ENCODE measurements around the gene MAMDC2. TPM values are rescaled to one million over a fixed set of nuclear protein-coding genes. Genes with fewer than 3 reads are reported as not detected.
A peak's percentile ranks its signal among the peaks of the same experiment; 100 is the strongest.

Gene MAMDC2, protein sequence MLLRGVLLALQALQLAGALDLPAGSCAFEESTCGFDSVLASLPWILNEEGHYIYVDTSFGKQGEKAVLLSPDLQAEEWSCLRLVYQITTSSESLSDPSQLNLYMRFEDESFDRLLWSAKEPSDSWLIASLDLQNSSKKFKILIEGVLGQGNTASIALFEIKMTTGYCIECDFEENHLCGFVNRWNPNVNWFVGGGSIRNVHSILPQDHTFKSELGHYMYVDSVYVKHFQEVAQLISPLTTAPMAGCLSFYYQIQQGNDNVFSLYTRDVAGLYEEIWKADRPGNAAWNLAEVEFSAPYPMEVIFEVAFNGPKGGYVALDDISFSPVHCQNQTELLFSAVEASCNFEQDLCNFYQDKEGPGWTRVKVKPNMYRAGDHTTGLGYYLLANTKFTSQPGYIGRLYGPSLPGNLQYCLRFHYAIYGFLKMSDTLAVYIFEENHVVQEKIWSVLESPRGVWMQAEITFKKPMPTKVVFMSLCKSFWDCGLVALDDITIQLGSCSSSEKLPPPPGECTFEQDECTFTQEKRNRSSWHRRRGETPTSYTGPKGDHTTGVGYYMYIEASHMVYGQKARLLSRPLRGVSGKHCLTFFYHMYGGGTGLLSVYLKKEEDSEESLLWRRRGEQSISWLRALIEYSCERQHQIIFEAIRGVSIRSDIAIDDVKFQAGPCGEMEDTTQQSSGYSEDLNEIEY
- 10 to 100 TPM in 1 of 2 donors, 1 to 10 TPM in 1; 5.9 to 14.6 TPM for total RNA-seq
- polyA plus RNA-seq: 1 to 10 TPM; 2.0 to 6.5 TPM
- long read RNA-seq, donor 1, transcript MAMDC2-201 (14 exons, 3,616 nt): major isoform, 7 of 17 reads
- long read RNA-seq, donor 1, partial matches to known transcripts: 5 of 17 reads
- long read RNA-seq, donor 1, other reads (novel, unspliced or antisense): 5 of 17 reads
- long read RNA-seq, donor 2, transcript MAMDC2-201 (14 exons, 3,616 nt): major isoform, 6 of 17 reads
- long read RNA-seq, donor 2, partial matches to known transcripts: 2 of 17 reads
- long read RNA-seq, donor 2, other reads (novel, unspliced or antisense): 9 of 17 reads

DNA sequence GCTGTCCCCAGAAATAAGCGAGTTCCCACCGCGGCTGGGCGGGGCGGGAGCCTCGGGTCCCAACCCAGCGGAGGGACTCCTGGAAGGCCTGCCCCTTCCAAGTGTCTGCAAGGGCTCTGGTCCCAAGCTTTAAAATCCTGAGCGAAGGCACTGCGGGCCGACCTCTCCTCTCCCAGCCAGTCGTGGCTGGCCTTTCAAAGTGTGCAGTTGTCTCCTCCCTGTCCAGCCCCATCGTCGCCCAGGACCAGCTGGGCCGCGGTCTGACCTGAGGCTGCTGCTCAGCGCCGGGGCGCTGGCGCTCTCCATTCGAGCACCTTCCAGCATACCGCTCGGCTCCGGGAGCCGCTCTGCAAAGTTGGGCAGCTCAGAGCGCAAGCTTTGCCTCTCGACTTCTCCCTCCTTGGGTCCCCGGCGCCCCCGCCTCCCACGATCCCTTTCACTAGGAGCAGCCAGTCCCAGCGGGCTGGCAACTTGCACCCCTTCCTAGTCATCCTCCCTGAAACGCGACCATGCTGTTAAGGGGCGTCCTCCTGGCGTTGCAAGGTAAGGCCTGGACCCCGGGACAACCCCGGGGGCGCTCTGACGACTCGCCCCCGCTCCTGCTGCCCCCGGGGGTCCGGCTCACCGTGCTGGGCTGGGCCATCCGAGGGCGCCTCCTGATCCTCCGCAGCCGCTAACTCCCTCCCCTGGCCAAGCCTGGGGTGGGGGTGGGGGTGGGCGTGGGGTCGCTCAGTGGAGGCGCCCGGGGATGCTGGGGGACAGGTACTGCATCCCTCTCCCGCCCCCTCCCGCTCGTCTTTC, at the start of gene MAMDC2:
Gene MAMDC2 (plus strand): TSS at position 160 of the 801 bp plus-strand sequence. CDS start 350 bp downstream, at position 510.
- DNase-seq (peak; percentile 66 to 81), ATAC-seq (ENCODE audit: low FRiP score) (peak; percentile 76)
- intact Hi-C loops (cut with DNase I): loop anchor here (5.0 kb wide), 3 partner anchors 33 to 72 kb away; no protein-coding TSS in a partner anchor
- 0 to 1% methylated on average over 41 to 55 of the region's 55 CpGs for WGBS, 2 donors
- Histone ChIP-seq H3K9me3 (ENCODE audit: control insufficient read depth, low read length) (no peaks in the 10 kb centered on the region), H3K4me1 (ENCODE audit: control insufficient read depth in 1 of 2, insufficient read depth in 2 of 2, low read length in 2 of 2) (peaks cover 0 to 2% of the 10 kb centered on the region in 2 donors), H3K27me3 (ENCODE audit: control insufficient read depth in 1 of 2, insufficient read depth in 2 of 2, low read length in 1 of 2) (no peaks in the 10 kb centered on the region), H3K4me3 (ENCODE audit: low read length in 2 of 2) (peak within 1 kb of the TSS; percentile 42 to 55), H3K36me3 (ENCODE audit: control insufficient read depth in 1 of 2, insufficient read depth in 2 of 2, low read length in 1 of 2) (no peaks in the 10 kb centered on the region), H3K27ac (ENCODE audit: low read depth in 1 of 2, low read length in 2 of 2) (peak within 1 kb of the TSS in 1 of 2 donors; percentile 9)

DNA sequence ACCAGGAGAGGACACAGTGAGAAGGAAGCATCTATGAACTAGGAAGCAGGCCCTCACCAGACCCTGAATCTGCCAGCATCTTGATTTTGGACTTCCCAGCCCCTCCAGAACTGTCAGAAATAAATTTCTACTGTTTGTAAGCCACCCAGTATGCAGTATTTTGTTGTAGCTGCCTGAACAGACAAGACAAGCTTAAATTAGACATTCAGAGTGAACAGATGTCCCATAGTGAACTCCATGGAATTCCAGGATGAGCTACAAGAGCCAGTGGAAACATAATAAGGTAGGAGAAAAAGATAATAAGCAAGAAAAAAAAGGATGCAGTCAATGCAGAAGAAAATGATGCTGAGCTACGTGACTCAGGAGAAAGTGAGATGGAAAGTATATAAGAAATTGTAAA, 47.8 kb upstream of the MAMDC2 start:
- DNase-seq (no peak), ATAC-seq (ENCODE audit: low FRiP score) (no peak)
- WGBS, 2 donors: 99 to 100% methylated on average over 1 of the region's 1 CpG
- Histone ChIP-seq H3K27me3 (ENCODE audit: control insufficient read depth in 1 of 2, insufficient read depth in 2 of 2, low read length in 1 of 2) (no peaks in the 10 kb centered on the region), H3K27ac (ENCODE audit: low read depth in 1 of 2, low read length in 2 of 2) (no peak overlapping the region), H3K4me3 (ENCODE audit: low read length in 2 of 2) (no peak overlapping the region), H3K36me3 (ENCODE audit: control insufficient read depth in 1 of 2, insufficient read depth in 2 of 2, low read length in 1 of 2) (no peaks in the 10 kb centered on the region), H3K9me3 (ENCODE audit: control insufficient read depth, low read length) (no peaks in the 10 kb centered on the region), H3K4me1 (ENCODE audit: control insufficient read depth in 1 of 2, insufficient read depth in 2 of 2, low read length in 2 of 2) (no peaks in the 10 kb centered on the region)
- intact Hi-C loops (cut with DNase I): no loop called here

DNA sequence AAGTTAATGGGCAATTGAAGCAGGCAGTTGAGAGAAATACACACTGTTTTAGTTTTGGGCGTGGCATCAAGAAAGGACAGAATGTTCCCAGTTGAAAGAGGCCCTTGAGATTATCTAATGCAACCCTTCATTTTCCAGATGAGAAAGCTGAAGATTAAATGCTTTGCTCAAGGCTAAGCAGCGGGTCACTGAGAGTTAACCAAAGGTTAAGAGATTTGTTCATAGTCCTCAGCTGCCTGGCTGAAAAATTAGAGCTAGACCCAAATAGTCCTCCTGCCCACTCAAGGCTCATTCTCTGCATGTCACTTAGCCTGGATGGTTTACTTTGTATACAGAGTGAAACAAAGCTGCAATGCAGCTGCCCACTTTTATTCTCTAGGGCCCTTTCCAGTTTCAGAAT, 46.7 kb upstream of the MAMDC2 start:
- no peak overlapping the region for H3K27ac ChIP-seq (ENCODE audit: low read depth in 1 of 2, low read length in 2 of 2)
- intact Hi-C loops (cut with DNase I): no loop called here

DNA sequence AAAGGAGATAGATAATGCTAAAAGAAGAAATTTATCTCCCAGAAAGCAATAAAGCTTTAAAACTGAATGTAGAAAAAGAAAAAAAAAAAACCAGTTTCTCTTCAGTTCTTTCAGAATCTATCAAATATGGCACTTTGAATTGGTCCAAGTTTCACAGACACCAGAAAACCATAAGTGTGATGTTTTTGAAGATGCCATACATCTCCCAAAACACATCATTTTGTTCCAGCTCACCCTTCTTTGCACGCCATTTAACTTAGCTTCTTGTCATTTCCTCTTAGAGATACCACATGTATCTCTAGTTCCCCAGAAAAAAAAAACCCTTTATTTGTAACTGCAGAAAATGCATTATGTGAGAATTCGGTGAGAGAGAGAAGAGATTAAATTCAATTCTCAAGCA, 46.1 kb upstream of the MAMDC2 start:
- no peaks in the 10 kb centered on the region for H3K36me3 ChIP-seq (ENCODE audit: control insufficient read depth in 1 of 2, insufficient read depth in 2 of 2, low read length in 1 of 2)
- H3K27ac ChIP-seq (ENCODE audit: low read depth in 1 of 2, low read length in 2 of 2): no peak overlapping the region
- no peak overlapping the region for H3K4me3 ChIP-seq (ENCODE audit: low read length in 2 of 2)
- no peak for ATAC-seq (ENCODE audit: low FRiP score)
- no peaks in the 10 kb centered on the region for H3K4me1 ChIP-seq (ENCODE audit: control insufficient read depth in 1 of 2, insufficient read depth in 2 of 2, low read length in 2 of 2)
- no peaks in the 10 kb centered on the region for H3K27me3 ChIP-seq (ENCODE audit: control insufficient read depth in 1 of 2, insufficient read depth in 2 of 2, low read length in 1 of 2)
- WGBS, 2 donors: 89 to 90% methylated on average over 2 of the region's 2 CpGs
- intact Hi-C loops (cut with DNase I): no loop called here
- no peak for DNase-seq
- H3K9me3 ChIP-seq (ENCODE audit: control insufficient read depth, low read length): no peaks in the 10 kb centered on the region

More for the DNA sequence above, 46.7 kb upstream of the MAMDC2 start:
- no peaks in the 10 kb centered on the region for H3K36me3 ChIP-seq (ENCODE audit: control insufficient read depth in 1 of 2, insufficient read depth in 2 of 2, low read length in 1 of 2)
- no peak overlapping the region for H3K4me3 ChIP-seq (ENCODE audit: low read length in 2 of 2)
- ATAC-seq (ENCODE audit: low FRiP score): peak; percentile 69
- H3K27me3 ChIP-seq (ENCODE audit: control insufficient read depth in 1 of 2, insufficient read depth in 2 of 2, low read length in 1 of 2): no peaks in the 10 kb centered on the region
- DNase-seq: no peak
- H3K4me1 ChIP-seq (ENCODE audit: control insufficient read depth in 1 of 2, insufficient read depth in 2 of 2, low read length in 2 of 2): no peaks in the 10 kb centered on the region
- 71 to 86% methylated on average over 2 of the region's 2 CpGs for WGBS, 2 donors
- H3K9me3 ChIP-seq (ENCODE audit: control insufficient read depth, low read length): no peaks in the 10 kb centered on the region

DNA sequence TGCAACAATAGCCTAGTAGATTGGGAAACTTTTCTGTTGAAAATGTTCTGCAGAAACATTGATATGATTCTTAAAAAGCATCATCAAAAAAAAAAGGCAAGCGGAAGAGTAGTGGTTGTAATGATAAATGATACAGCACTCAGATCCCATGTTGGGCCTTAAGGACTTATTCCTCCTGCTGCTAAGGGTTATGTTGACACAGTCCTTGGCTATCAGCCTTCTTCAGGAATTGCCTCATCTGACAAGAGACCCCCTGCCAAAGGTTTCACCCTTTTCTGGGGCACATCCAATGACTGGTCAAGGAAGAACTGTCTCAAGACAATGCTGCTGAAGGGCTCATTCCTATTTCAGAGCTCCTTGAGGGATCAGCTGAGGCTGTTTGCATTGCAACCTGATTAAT, 44.3 kb upstream of the MAMDC2 start:
- no peak for DNase-seq
- Histone ChIP-seq H3K27ac (ENCODE audit: low read depth in 1 of 2, low read length in 2 of 2) (no peak overlapping the region), H3K4me3 (ENCODE audit: low read length in 2 of 2) (no peak overlapping the region), H3K4me1 (ENCODE audit: control insufficient read depth in 1 of 2, insufficient read depth in 2 of 2, low read length in 2 of 2) (no peaks in the 10 kb centered on the region), H3K27me3 (ENCODE audit: control insufficient read depth in 1 of 2, insufficient read depth in 2 of 2, low read length in 1 of 2) (no peaks in the 10 kb centered on the region), H3K9me3 (ENCODE audit: control insufficient read depth, low read length) (no peaks in the 10 kb centered on the region), H3K36me3 (ENCODE audit: control insufficient read depth in 1 of 2, insufficient read depth in 2 of 2, low read length in 1 of 2) (no peaks in the 10 kb centered on the region)
- ATAC-seq (ENCODE audit: low FRiP score): peak; percentile 47
- intact Hi-C loops (cut with DNase I): no loop called here
- WGBS, 2 donors: 100% methylated on average over 1 of the region's 1 CpG

DNA sequence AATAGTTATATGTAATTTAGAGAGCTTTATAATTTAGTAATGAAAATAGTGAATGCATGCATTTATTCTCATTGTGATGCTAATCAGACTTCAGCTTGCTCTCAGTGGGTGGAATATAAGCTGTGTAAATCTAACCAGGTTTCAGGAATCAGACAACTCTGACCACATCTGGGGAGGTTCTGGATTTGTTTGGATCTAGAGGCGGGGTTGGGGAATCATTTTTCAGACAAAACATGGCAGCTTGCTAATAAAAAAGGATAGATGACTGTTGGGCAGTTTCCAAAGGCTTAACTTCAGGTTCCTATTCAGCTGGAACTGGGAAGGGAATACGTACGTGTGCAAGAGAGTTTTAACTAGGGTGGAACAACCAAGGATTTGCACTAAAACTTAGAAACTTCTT, 43.2 kb upstream of the MAMDC2 start:
- ATAC-seq (ENCODE audit: low FRiP score) (no peak), DNase-seq (no peak)
- 71 to 84% methylated on average over 3 of the region's 3 CpGs for WGBS, 2 donors
- no peaks in the 10 kb centered on the region for H3K36me3 ChIP-seq (ENCODE audit: control insufficient read depth in 1 of 2, insufficient read depth in 2 of 2, low read length in 1 of 2)
- no peaks in the 10 kb centered on the region for H3K9me3 ChIP-seq (ENCODE audit: control insufficient read depth, low read length)
- no peaks in the 10 kb centered on the region for H3K4me1 ChIP-seq (ENCODE audit: control insufficient read depth in 1 of 2, insufficient read depth in 2 of 2, low read length in 2 of 2)
- no peak overlapping the region for H3K4me3 ChIP-seq (ENCODE audit: low read length in 2 of 2)
- no peaks in the 10 kb centered on the region for H3K27me3 ChIP-seq (ENCODE audit: control insufficient read depth in 1 of 2, insufficient read depth in 2 of 2, low read length in 1 of 2)
- H3K27ac ChIP-seq (ENCODE audit: low read depth in 1 of 2, low read length in 2 of 2): no peak overlapping the region
- intact Hi-C loops (cut with DNase I): no loop called here

DNA sequence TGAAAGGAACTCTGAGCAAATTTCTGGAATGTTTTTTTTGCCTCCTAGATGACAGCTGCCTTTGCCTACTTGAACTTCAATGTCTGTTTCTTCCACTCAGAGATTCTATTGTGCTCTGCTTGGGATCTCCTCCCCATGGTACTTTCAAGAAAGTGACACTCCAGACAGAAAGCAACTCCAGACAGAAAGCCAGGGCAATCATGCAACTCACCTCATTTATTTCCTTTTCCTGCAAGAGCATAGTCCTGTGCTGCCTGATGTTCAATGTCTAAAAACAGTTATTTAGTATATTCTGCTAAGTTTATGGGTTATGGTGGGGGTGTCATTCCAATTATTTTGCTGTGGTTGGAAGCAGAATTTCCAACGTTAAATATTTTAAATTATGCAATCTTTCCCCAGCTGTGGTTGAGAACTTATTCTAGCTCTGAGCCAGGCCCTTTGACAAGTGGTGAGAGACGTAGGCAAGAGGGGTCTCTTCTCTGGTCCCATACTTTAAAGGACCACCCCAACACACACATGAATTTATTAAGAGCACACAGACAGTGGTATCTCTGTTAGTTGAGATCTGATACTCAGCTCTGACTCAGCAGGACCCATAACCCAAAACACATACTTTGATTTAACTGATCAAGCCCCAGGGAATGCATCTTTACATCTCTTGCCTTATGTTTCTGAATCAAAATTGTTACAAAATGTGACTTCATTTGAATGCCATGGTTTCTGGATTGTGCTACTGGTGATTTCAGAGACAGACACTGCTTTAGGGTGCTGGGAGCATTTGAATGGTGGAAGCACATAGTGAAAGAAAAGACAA, 39.5 kb upstream of the MAMDC2 start:
- no peaks in the 10 kb centered on the region for H3K9me3 ChIP-seq (ENCODE audit: control insufficient read depth, low read length)
- no peaks in the 10 kb centered on the region for H3K27me3 ChIP-seq (ENCODE audit: control insufficient read depth in 1 of 2, insufficient read depth in 2 of 2, low read length in 1 of 2)
- H3K4me3 ChIP-seq (ENCODE audit: low read length in 2 of 2): no peak overlapping the region
- H3K27ac ChIP-seq (ENCODE audit: low read depth in 1 of 2, low read length in 2 of 2): no peak overlapping the region
- no peak for ATAC-seq (ENCODE audit: low FRiP score)
- whole genome bisulfite sequencing, 2 donors: 80 to 85% methylated on average over 2 of the region's 2 CpGs
- no peaks in the 10 kb centered on the region for H3K4me1 ChIP-seq (ENCODE audit: control insufficient read depth in 1 of 2, insufficient read depth in 2 of 2, low read length in 2 of 2)
- no peak for DNase-seq
- intact Hi-C loops (cut with DNase I): no loop called here
- no peaks in the 10 kb centered on the region for H3K36me3 ChIP-seq (ENCODE audit: control insufficient read depth in 1 of 2, insufficient read depth in 2 of 2, low read length in 1 of 2)
